ENCODE measurements around the gene PGAP3. TPM values are rescaled to one million over a fixed set of nuclear protein-coding genes. Genes with fewer than 3 reads are reported as not detected.

The PGAP3 gene
- total RNA-seq, 1 experiment from 2014 or later, result 5.9 TPM

- Histone ChIP-seq H3K27ac (ENCODE audit: low read length) (no peak overlapping the region), H3K4me1 (ENCODE audit: insufficient read depth, low read length) (peaks cover 16% of the 10 kb centered on the region), H3K79me2 (ENCODE audit: low read length) (no peaks in the 10 kb centered on the region), H4K20me1 (ENCODE audit: low read length) (no peaks in the 10 kb centered on the region), H3K9ac (ENCODE audit: low read length) (peak overlapping the region; percentile 82), H2AFZ (ENCODE audit: low read length) (peak overlapping the region; percentile 94; the same call in 1 of the 2 replicates), H3K36me3 (ENCODE audit: low read depth, low read length) (no peaks in the 10 kb centered on the region), H3F3A (ENCODE audit: low read length, unreplicated experiment) (peaks cover 8% of the 10 kb centered on the region), H3K9me2 (replicated peaks; ENCODE audit: low read length) (no peaks in the 10 kb centered on the region), H3K4me2 (ENCODE audit: low read length) (peak overlapping the region; percentile 94), H3K27me3 (ENCODE audit: low read length) (no peaks in the 10 kb centered on the region), H3K4me3 (ENCODE audit: low read length) (peak overlapping the region; percentile 86), H3K9me3 (ENCODE audit: low read length) (no peaks in the 10 kb centered on the region)
- no peak for DNase-seq
- ChIA-PET POLR2A (ENCODE audit: unreplicated experiment) (no interaction called here), CTCF (interaction anchor here (0.8 kb wide), 1 partner anchor 30 kb away, joined by 5 read pairs; no protein-coding TSS in a partner anchor)
- ATAC-seq, result no peak
- no TSS peak for BruUV-seq (replicated peaks)
- TF ChIP-seq EZH2phosphoT487 (IDR thresholded peaks at IDR 0.05; ENCODE audit: borderline replicate concordance, low read length) (no peak), CTCF (conservative IDR thresholded peaks at IDR 0.05; ENCODE audit: low read depth, low read length) (no peak), EZH2 (IDR thresholded peaks at IDR 0.05; ENCODE audit: low read length, unreplicated experiment) (no peak)
- intact Hi-C loops (cut with micrococcal nuclease), result no loop called here
These were observed 1.1 kb upstream of the PGAP3 start for GRCh38 chr17:39688945-39689344.

- TF ChIP-seq CTCF (conservative IDR thresholded peaks at IDR 0.05; ENCODE audit: low read depth, low read length) (no peak), EZH2phosphoT487 (IDR thresholded peaks at IDR 0.05; ENCODE audit: borderline replicate concordance, low read length) (no peak), EZH2 (IDR thresholded peaks at IDR 0.05; ENCODE audit: low read length, unreplicated experiment) (no peak)
- Histone ChIP-seq H4K20me1 (ENCODE audit: low read length) (no peaks in the 10 kb centered on the region), H3K9me3 (ENCODE audit: low read length) (no peaks in the 10 kb centered on the region), H3F3A (ENCODE audit: low read length, unreplicated experiment) (peaks cover 8% of the 10 kb centered on the region), H3K27me3 (ENCODE audit: low read length) (no peaks in the 10 kb centered on the region), H3K4me3 (ENCODE audit: low read length) (peak overlapping the region; percentile 86), H3K4me2 (ENCODE audit: low read length) (peak overlapping the region; percentile 94), H3K36me3 (ENCODE audit: low read depth, low read length) (no peaks in the 10 kb centered on the region), H3K79me2 (ENCODE audit: low read length) (no peaks in the 10 kb centered on the region), H3K9me2 (replicated peaks; ENCODE audit: low read length) (no peaks in the 10 kb centered on the region), H3K9ac (ENCODE audit: low read length) (peak overlapping the region; percentile 82), H2AFZ (ENCODE audit: low read length) (peak overlapping the region; percentile 94), H3K27ac (ENCODE audit: low read length) (peak overlapping the region; percentile 83), H3K4me1 (ENCODE audit: insufficient read depth, low read length) (peaks cover 16% of the 10 kb centered on the region)
- ChIA-PET POLR2A (ENCODE audit: unreplicated experiment) (interaction anchor here (1.0 kb wide), 2 partner anchors 15 to 30 kb away, joined by 3 to 5 read pairs; no protein-coding TSS in a partner anchor), CTCF (interaction anchor here (0.6 kb wide), 1 partner anchor 175 kb away, joined by 3 read pairs; no protein-coding TSS in a partner anchor)
- ATAC-seq (no peak), DNase-seq (no peak)
- no TSS peak for BruUV-seq (replicated peaks)
- intact Hi-C loops (cut with micrococcal nuclease), result no loop called here
These were observed 598 bp upstream of the PGAP3 start for GRCh38 chr17:39688475-39688835.

GRCh38 chr17:39687101-39687545 is 734 bp downstream of the PGAP3 start:
- Histone ChIP-seq H3K9me3 (ENCODE audit: low read length) (no peaks in the 10 kb centered on the region), H3F3A (ENCODE audit: low read length, unreplicated experiment) (peaks cover 8% of the 10 kb centered on the region), H3K4me2 (ENCODE audit: low read length) (peak overlapping the region; percentile 94), H3K9me2 (replicated peaks; ENCODE audit: low read length) (no peaks in the 10 kb centered on the region), H3K79me2 (ENCODE audit: low read length) (no peaks in the 10 kb centered on the region), H3K27ac (ENCODE audit: low read length) (peak overlapping the region; percentile 83; the same call in 1 of the 2 replicates), H3K4me3 (ENCODE audit: low read length) (peak overlapping the region; percentile 86), H3K27me3 (ENCODE audit: low read length) (no peaks in the 10 kb centered on the region), H3K9ac (ENCODE audit: low read length) (peak overlapping the region; percentile 82), H4K20me1 (ENCODE audit: low read length) (no peaks in the 10 kb centered on the region), H2AFZ (ENCODE audit: low read length) (peak overlapping the region; percentile 94), H3K36me3 (ENCODE audit: low read depth, low read length) (no peaks in the 10 kb centered on the region), H3K4me1 (ENCODE audit: insufficient read depth, low read length) (peaks cover 16% of the 10 kb centered on the region)
- ChIA-PET POLR2A (ENCODE audit: unreplicated experiment) (no interaction called here), CTCF (no interaction called here)
- ATAC-seq (no peak), DNase-seq (no peak)
- TSS peak; percentile 77 for BruUV-seq (replicated peaks)
- no peak for TF ChIP-seq EZH2 (IDR thresholded peaks at IDR 0.05; ENCODE audit: low read length, unreplicated experiment)
- TF ChIP-seq CTCF (conservative IDR thresholded peaks at IDR 0.05; ENCODE audit: low read depth, low read length), result no peak
- TF ChIP-seq EZH2phosphoT487 (IDR thresholded peaks at IDR 0.05; ENCODE audit: borderline replicate concordance, low read length), result no peak
- intact Hi-C loops (cut with micrococcal nuclease), result no loop called here

Data from PC-3 (cell line).